A673 (cell line): ENCODE results near the gene STK32A.

Experiments
- EZH2 ChIP-seq: fragments of 200-600 bp; sonication (generic); IDR thresholded peaks from 2 replicates; pipeline ENCODE4 v1.6.1; 2017; ENCODE audit warnings: borderline replicate concordance, low read depth, mild to moderate bottlenecking, mixed read lengths, antibody characterized with exemption, low read length; ENCODE audit not compliant: poor library complexity, severe bottlenecking
- TF ChIP-seq, protein P1 (sequence below): fragments of 300-800, 200-600 bp; sonication (generic); conservative IDR thresholded peaks from 2 replicates; pipeline ENCODE4 v1.5.1; 2017; ENCODE audit warnings: low read depth, mild to moderate bottlenecking, antibody characterized with exemption, low read length, moderate library complexity, mixed read lengths

DNA sequence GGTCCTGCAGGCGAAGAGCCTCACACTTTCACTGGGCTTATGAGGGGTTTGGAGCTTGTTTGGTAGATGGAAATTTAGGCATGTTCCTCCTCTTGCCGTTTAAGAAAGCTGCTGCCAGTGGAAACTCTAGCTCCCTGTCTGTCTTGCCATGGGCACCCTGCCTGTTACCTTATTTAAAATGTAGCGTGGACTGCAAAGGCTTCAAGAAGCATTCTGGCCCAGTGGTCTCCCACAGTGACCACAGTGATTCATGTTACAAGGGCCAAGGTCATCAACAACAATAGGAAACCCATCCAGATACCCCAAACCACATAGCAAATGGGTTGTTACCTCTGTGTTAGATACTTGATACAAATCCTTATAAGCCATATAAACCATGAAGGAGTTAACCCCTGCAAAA is 178.4 kb downstream of the STK32A start:
- TF ChIP-seq, protein P1, sequence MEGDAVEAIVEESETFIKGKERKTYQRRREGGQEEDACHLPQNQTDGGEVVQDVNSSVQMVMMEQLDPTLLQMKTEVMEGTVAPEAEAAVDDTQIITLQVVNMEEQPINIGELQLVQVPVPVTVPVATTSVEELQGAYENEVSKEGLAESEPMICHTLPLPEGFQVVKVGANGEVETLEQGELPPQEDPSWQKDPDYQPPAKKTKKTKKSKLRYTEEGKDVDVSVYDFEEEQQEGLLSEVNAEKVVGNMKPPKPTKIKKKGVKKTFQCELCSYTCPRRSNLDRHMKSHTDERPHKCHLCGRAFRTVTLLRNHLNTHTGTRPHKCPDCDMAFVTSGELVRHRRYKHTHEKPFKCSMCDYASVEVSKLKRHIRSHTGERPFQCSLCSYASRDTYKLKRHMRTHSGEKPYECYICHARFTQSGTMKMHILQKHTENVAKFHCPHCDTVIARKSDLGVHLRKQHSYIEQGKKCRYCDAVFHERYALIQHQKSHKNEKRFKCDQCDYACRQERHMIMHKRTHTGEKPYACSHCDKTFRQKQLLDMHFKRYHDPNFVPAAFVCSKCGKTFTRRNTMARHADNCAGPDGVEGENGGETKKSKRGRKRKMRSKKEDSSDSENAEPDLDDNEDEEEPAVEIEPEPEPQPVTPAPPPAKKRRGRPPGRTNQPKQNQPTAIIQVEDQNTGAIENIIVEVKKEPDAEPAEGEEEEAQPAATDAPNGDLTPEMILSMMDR: no peak
- no peak for TF ChIP-seq EZH2
